Endothelial cell of umbilical vein (primary cell): Measurements from ENCODE around the gene OR1I1. TPM values are rescaled to one million over a fixed set of nuclear protein-coding genes. Genes with fewer than 3 reads are reported as not detected.

Experiments used
- BruUV-seq: library from RNA; stranded (reverse); fragments of 400-500 nt; replicated peaks from 2 replicates; lab custom pipeline; 2021; lab: Mats Ljungman, UMichigan
- CTCF ChIA-PET: fragments of 300-600, 350-600 bp; sonication (Branson Sonifier 250); formaldehyde crosslinking; loops from one replicate; lab custom pipeline; 2021; ENCODE audit warnings: antibody characterized with exemption, inconsistent platforms; lab: Charles Lee
- POLR2A ChIA-PET: fragments of 300-600, 350-600 bp; sonication (Branson Sonifier 250); formaldehyde crosslinking; loops from one replicate; lab custom pipeline; 2021; ENCODE audit warnings: antibody characterized with exemption, inconsistent platforms; lab: Charles Lee
- DNase-seq: peaks from one replicate; pipeline ENCODE4 v3.0.0-alpha.2; 2011; ENCODE audit warnings: low read depth, low spot score
- FAIRE-seq: peaks from 2 replicates; lab custom pipeline; 2011; peaks lifted over from hg19 to GRCh38; lab: Jason Lieb, UNC
- H2AFZ ChIP-seq: 2 replicates; pipeline ENCODE4 v1.6.0; 2012; ENCODE audit warnings: low read depth, low read length, control low read depth, inconsistent platforms
- H3K27ac ChIP-seq: 2 replicates; pipeline ENCODE4 v1.5.1; 2011; ENCODE audit warnings: low read depth, mild to moderate bottlenecking, control low read depth, low read length, moderate library complexity; ENCODE audit not compliant: insufficient read depth
- H3K27me3 ChIP-seq, 2 experiments: 2 replicates each; pipeline versions ENCODE4 v1.6.0 to v1.6.1; 2011; ENCODE audit warnings: low read length in 2 of 2, mixed read lengths in 1 of 2; ENCODE audit not compliant: control insufficient read depth in 2 of 2, insufficient read depth in 2 of 2
- H3K36me3 ChIP-seq, 2 experiments: 2 replicates in 1 of 2; 3 replicates in 1 of 2; pipeline ENCODE4 v1.5.1; 2011; ENCODE audit warnings: low read length in 2 of 2, mild to moderate bottlenecking in 1 of 2, moderate library complexity in 1 of 2; ENCODE audit not compliant: control insufficient read depth in 2 of 2, insufficient read depth in 2 of 2; ENCODE audit errors: extremely low read depth in 1 of 2
- H3K4me1 ChIP-seq: 3 replicates; pipeline ENCODE4 v1.5.1; 2011; ENCODE audit warnings: mild to moderate bottlenecking, low read length; ENCODE audit not compliant: control insufficient read depth, insufficient read depth; ENCODE audit errors: extremely low read depth
- H3K4me2 ChIP-seq: 2 replicates; pipeline ENCODE4 v1.6.1; 2011; ENCODE audit warnings: low read length, control low read depth, mixed read lengths; ENCODE audit not compliant: insufficient read depth
- H3K4me3 ChIP-seq, 3 experiments: fragments of 200-600 bp in 1 of 3; sonication (generic), shearing (Covaris generic) in 1 of 3; replicated peaks in 1 of 3; 2 replicates each; pipeline ENCODE4 v1.5.1; 2011 to 2016; ENCODE audit warnings: control low read depth in 3 of 3, low read length in 3 of 3, mild to moderate bottlenecking in 2 of 3, inconsistent platforms in 1 of 3, low read depth in 1 of 3, moderate library complexity in 1 of 3; ENCODE audit not compliant: insufficient read depth in 1 of 3
- H3K79me2 ChIP-seq: 2 replicates; pipeline ENCODE4 v1.6.0; 2012; ENCODE audit warnings: low read length, inconsistent platforms; ENCODE audit not compliant: control insufficient read depth, insufficient read depth
- H3K9ac ChIP-seq: replicated peaks from 2 replicates; pipeline ENCODE3; 2011; ENCODE audit warnings: low read length, control low read depth; ENCODE audit not compliant: insufficient read depth; ENCODE audit errors: extremely low read depth
- H3K9me1 ChIP-seq: replicated peaks from 3 replicates; pipeline ENCODE4 v1.6.0; 2011; ENCODE audit warnings: mild to moderate bottlenecking, low read length; ENCODE audit not compliant: control insufficient read depth, insufficient read depth; ENCODE audit errors: extremely low read depth
- H3K9me3 ChIP-seq: replicated peaks from 2 replicates; pipeline ENCODE4 v1.5.1; 2012; ENCODE audit warnings: low read length, inconsistent platforms; ENCODE audit not compliant: control insufficient read depth, insufficient read depth
- H4K20me1 ChIP-seq: replicated peaks from 2 replicates; pipeline ENCODE3; 2011; ENCODE audit warnings: mild to moderate bottlenecking, low read length; ENCODE audit not compliant: control insufficient read depth, insufficient read depth; ENCODE audit errors: extremely low read depth
- CTCF ChIP-seq, 2 donors: IDR thresholded peaks; 1 replicate in 1 of 2; 2 replicates in 1 of 2; pipeline ENCODE4 v1.5.1; 2011; ENCODE audit warnings: low read length in 2 of 2, mild to moderate bottlenecking in 2 of 2, moderate library complexity in 2 of 2, control low read depth in 1 of 2, inconsistent platforms in 1 of 2, low read depth in 1 of 2; ENCODE audit not compliant: insufficient read depth in 1 of 2; ENCODE audit errors: extremely low read depth in 1 of 2
- EZH2 ChIP-seq: IDR thresholded peaks from 2 replicates; pipeline ENCODE4 v1.6.1; 2012; ENCODE audit warnings: borderline replicate concordance, low read depth, mild to moderate bottlenecking, moderate library complexity, low read length, inconsistent platforms; ENCODE audit not compliant: severe bottlenecking
- FOS ChIP-seq: IDR thresholded peaks from 2 replicates; pipeline ENCODE4 v1.6.1; 2011; ENCODE audit warnings: mild to moderate bottlenecking, low read length, moderate library complexity, borderline replicate concordance; ENCODE audit not compliant: insufficient read depth
- GATA2 ChIP-seq: IDR thresholded peaks from 2 replicates; pipeline ENCODE4 v1.7.0; 2011; ENCODE audit warnings: low read depth, mild to moderate bottlenecking, moderate library complexity, mixed read lengths, low read length; ENCODE audit not compliant: insufficient read length, insufficient read depth
- JUN ChIP-seq: IDR thresholded peaks from 2 replicates; pipeline ENCODE4 v1.6.1; 2011; ENCODE audit warnings: borderline replicate concordance, low read depth; ENCODE audit not compliant: insufficient read length, insufficient read depth
- MAX ChIP-seq: IDR thresholded peaks from 2 replicates; pipeline ENCODE4 v1.6.1; 2011; ENCODE audit not compliant: insufficient read depth, insufficient read length
- MYC ChIP-seq: IDR thresholded peaks from one replicate; pipeline ENCODE4 v1.6.1; 2011; ENCODE audit warnings: mild to moderate bottlenecking, low read depth, low read length
- POLR2A ChIP-seq: IDR thresholded peaks from 2 replicates; pipeline ENCODE4 v1.6.1; 2012; ENCODE audit warnings: low read depth, mild to moderate bottlenecking, control low read depth, low read length
- POLR2AphosphoS5 ChIP-seq: IDR thresholded peaks from 2 replicates; pipeline ENCODE4 v1.6.1; 2012; ENCODE audit warnings: low read depth, mild to moderate bottlenecking, control low read depth, low read length, moderate library complexity; ENCODE audit not compliant: insufficient read depth
- dilution Hi-C: fragments of 300-500 bp; cut with MboI; formaldehyde crosslinking; loops from one replicate; pipeline ENCODE4 v1.15.0; 2019; ENCODE audit warnings: low sequenced_read_pairs; ENCODE audit not compliant: extremely low pct_ligation_motif_present
- intact Hi-C: fragments of 100-400 bp; cut with micrococcal nuclease; formaldehyde crosslinking; loops from one replicate; pipeline ENCODE4 v1.10.0; 2022
- polyA plus RNA-seq, 4 experiments: library from polyadenylated mRNA; depleted of rRNA in 3 of 4; stranded (reverse) in 3 of 4; unstranded in 1 of 4; fragments of >200 nt; gene quantifications; 2 replicates each; pipeline versions ENCODE4 v1.2.1 to v1.2.3, GENCODE V29; 2011 to 2012; ENCODE audit warnings: missing spikeins in 1 of 4
- total RNA-seq: library from RNA; stranded (reverse); gene quantifications from 2 replicates; pipeline ENCODE4 v1.2.3, GENCODE V29; 2021

Gene OR1I1
- total and polyA plus RNA-seq, 2 donors (not counting 3 experiments of a cell fraction or from before 2014, with no cell fraction given): not detected

GRCh38 chr19:15115762-15116615 is 34.0 kb downstream of the OR1I1 start:
- POLR2A ChIA-PET: no interaction called here
- no peak for TF ChIP-seq MYC
- TF ChIP-seq JUN: no peak
- no peak for TF ChIP-seq CTCF (IDR thresholded peaks at IDR 0.05; ENCODE audit: extremely low read depth in 1 of 2, insufficient read depth in 1 of 2, low read depth in 1 of 2, low read length in 2 of 2)
- TF ChIP-seq GATA2: no peak
- no peak for TF ChIP-seq POLR2AphosphoS5
- TF ChIP-seq MAX: no peak
- no peak for TF ChIP-seq FOS
- no peak for TF ChIP-seq EZH2
- TF ChIP-seq POLR2A: no peak

More at GRCh38 chr19:15115762-15116615, 34.0 kb downstream of the OR1I1 start:
- H3K36me3 ChIP-seq: peaks cover 38 to 70% of the 10 kb centered on the region in 2 experiments
- no peak overlapping the region for H3K9ac ChIP-seq
- no peak overlapping the region for H3K4me2 ChIP-seq
- no peaks in the 10 kb centered on the region for H3K79me2 ChIP-seq
- DNase-seq (no peak), FAIRE-seq (no peak)
- no peaks in the 10 kb centered on the region for H3K9me1 ChIP-seq
- BruUV-seq: no TSS peak
- no peaks in the 10 kb centered on the region for H3K9me3 ChIP-seq
- H2AFZ ChIP-seq: no peak overlapping the region
- no peaks in the 10 kb centered on the region for H4K20me1 ChIP-seq
- no peaks in the 10 kb centered on the region for H3K27me3 ChIP-seq
- CTCF ChIA-PET: no interaction called here
- H3K27ac ChIP-seq: no peak overlapping the region
- no peak overlapping the region for H3K4me3 ChIP-seq
- H3K4me1 ChIP-seq: no peaks in the 10 kb centered on the region
- dilution Hi-C loops (no loop called here), intact Hi-C loops (no loop called here)
